ENCODE results near the gene TSGA10IP.

The TSGA10IP gene

GRCh38 chr11:66008468-66009101, 63.3 kb downstream of the TSGA10IP start:
- DNase-seq = no peak

All from effector CD8-positive, alpha-beta T cell (primary cell).